ENCODE data around the gene MRPL45. TPM values are rescaled to one million over a fixed set of nuclear protein-coding genes. Genes with fewer than 3 reads are reported as not detected.

The MRPL45 gene
- total RNA-seq, 3 donors from 2014 or later: 55.6 to 56.5 (median 55.9) TPM

DNA sequence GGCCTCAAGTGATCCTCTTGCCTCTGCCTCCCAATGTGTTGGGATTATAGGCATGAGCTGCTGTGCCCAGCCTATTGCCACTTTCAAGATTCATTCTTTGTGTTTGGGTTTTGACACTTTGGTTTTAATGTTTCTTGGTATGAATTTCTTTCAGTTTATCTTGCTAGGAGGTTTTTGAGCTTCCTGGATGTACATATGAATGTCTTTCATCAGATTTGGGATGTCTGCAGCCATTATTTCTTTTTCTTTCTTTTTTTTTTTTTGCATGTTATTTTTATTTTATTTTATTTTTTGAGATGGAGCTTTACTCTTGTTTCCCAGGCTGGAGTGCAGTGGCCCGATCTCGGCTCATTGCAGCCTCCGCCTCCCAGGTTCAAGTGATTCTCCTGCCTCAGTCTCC is 18.5 kb downstream of the MRPL45 start:
- Mint-ChIP-seq H3K36me3 (ENCODE audit: insufficient read depth) (peaks cover 24% of the 10 kb centered on the region), H3K4me3 (no peak overlapping the region), H3K27me3 (ENCODE audit: low read depth) (no peaks in the 10 kb centered on the region), H3K4me1 (ENCODE audit: low read depth) (no peaks in the 10 kb centered on the region), H3K9me3 (no peaks in the 10 kb centered on the region)
- DNase-seq: no peak
- no peak for ATAC-seq

- Mint-ChIP-seq H3K4me1 (ENCODE audit: low read depth) (no peaks in the 10 kb centered on the region), H3K36me3 (ENCODE audit: insufficient read depth) (peaks cover 27% of the 10 kb centered on the region), H3K9me3 (no peaks in the 10 kb centered on the region), H3K27me3 (ENCODE audit: low read depth) (no peaks in the 10 kb centered on the region), H3K4me3 (no peak overlapping the region)
- DNase-seq (no peak), ATAC-seq (no peak)
Measured at GRCh38 chr17:38317081-38317480, 20.1 kb downstream of the MRPL45 start.

DNA sequence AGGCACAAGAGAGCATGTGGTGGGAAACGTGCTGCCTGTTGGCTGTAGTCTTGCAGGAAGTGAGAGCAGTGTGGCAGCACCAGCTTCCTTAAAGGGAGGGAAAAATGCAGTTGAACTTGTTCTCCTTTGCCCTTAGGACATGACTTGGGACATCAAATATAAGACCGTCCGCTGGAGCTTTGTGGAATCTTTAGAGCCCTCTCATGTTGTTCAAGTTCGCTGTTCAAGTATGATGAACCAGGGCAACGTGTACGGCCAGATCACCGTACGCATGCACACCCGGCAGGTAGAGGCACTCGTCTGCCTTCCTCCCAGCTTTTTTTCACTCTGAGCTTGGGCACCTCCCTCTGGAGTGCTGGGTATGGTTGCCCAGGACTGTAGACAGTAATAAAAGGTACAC is 23.5 kb downstream of the MRPL45 start:
- H3K9me3 Mint-ChIP-seq: no peaks in the 10 kb centered on the region
- no peak for ATAC-seq
- H3K4me1 Mint-ChIP-seq (ENCODE audit: low read depth): no peaks in the 10 kb centered on the region
- peaks cover 22% of the 10 kb centered on the region for H3K36me3 Mint-ChIP-seq (ENCODE audit: insufficient read depth)
- no peak overlapping the region for H3K4me3 Mint-ChIP-seq
- no peak for DNase-seq
- no peaks in the 10 kb centered on the region for H3K27me3 Mint-ChIP-seq (ENCODE audit: low read depth)

DNA sequence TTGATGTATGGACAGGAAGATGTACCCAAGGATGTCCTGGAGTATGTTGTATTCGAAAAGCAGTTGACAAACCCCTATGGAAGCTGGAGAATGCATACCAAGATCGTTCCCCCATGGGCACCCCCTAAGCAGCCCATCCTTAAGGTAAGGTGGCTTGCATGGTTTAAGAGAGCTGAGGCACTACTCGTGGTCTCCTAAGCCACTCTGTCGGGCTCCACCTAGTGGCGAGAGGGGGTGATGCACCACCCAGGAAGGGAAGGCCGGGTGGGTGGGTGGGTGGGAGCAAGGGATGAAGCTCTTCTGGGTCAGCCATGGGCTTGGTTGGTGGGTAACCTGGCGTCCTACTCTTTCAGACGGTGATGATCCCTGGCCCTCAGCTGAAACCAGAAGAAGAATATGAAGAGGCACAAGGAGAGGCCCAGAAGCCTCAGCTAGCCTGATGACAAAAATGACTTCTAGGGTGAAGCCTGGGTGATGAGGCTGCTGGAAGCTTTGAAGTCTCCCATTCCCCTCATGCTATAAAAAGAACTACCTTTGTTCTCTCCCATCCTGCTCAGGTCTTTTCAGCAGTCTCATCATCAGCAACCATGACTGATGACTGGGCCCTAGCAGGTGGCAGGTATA is 25.3 kb downstream of the MRPL45 start:
- DNase-seq: peak; percentile 72
- Mint-ChIP-seq H3K36me3 (ENCODE audit: insufficient read depth) (peaks cover 14% of the 10 kb centered on the region), H3K27me3 (ENCODE audit: low read depth) (no peaks in the 10 kb centered on the region), H3K4me3 (no peak overlapping the region), H3K4me1 (ENCODE audit: low read depth) (no peaks in the 10 kb centered on the region), H3K9me3 (no peaks in the 10 kb centered on the region)
- peak; percentile 85 to 87 for ATAC-seq

- no peaks in the 10 kb centered on the region for H3K27me3 Mint-ChIP-seq (ENCODE audit: low read depth)
- no peak overlapping the region for H3K4me3 Mint-ChIP-seq
- H3K36me3 Mint-ChIP-seq (ENCODE audit: insufficient read depth): peaks cover 12% of the 10 kb centered on the region
- no peaks in the 10 kb centered on the region for H3K4me1 Mint-ChIP-seq (ENCODE audit: low read depth)
- no peaks in the 10 kb centered on the region for H3K9me3 Mint-ChIP-seq
- DNase-seq (no peak), ATAC-seq (no peak)
Measured at GRCh38 chr17:38322897-38323296, 25.9 kb downstream of the MRPL45 start.

DNA sequence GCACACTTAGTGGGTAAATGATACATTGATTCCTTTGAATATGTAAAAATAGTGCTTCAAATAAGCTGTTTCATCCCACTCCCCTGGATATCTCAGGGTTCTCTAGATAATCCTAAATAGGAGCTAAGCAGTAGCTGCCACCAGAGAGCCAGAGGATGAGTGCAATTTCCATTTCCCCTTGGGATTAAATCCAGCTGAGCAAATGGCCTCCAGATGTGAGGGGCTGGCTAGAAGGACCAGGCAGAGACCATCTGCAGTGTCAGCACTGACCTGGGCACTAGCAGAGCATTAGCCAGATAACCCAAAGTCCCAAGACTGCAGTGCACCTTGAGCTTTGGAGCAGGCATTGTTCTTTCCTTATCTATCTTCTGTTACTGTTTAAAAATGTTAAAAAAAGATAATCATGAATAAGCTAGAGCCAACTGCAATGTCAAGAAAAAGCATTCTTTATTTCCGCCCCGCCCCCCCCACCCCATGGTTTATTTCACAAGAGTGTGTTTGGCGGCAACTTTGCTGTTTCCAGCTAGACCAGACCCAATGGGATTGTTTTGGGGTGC is 27.3 kb downstream of the MRPL45 start:
- H3K36me3 Mint-ChIP-seq (ENCODE audit: insufficient read depth): peaks cover 9% of the 10 kb centered on the region

GRCh38 chr17:38324772-38325171 is 27.8 kb downstream of the MRPL45 start:
- peaks cover 2% of the 10 kb centered on the region for H3K27me3 Mint-ChIP-seq (ENCODE audit: low read depth)
- no peak for ATAC-seq
- H3K4me3 Mint-ChIP-seq: no peak overlapping the region
- H3K9me3 Mint-ChIP-seq: no peaks in the 10 kb centered on the region
- DNase-seq: no peak
- no peaks in the 10 kb centered on the region for H3K4me1 Mint-ChIP-seq (ENCODE audit: low read depth)
- peaks cover 9% of the 10 kb centered on the region for H3K36me3 Mint-ChIP-seq (ENCODE audit: insufficient read depth)

More for the DNA sequence above, 27.3 kb downstream of the MRPL45 start:
- H3K4me1 Mint-ChIP-seq (ENCODE audit: low read depth): no peaks in the 10 kb centered on the region
- ATAC-seq (no peak), DNase-seq (no peak)
- no peak overlapping the region for H3K4me3 Mint-ChIP-seq
- H3K9me3 Mint-ChIP-seq: no peaks in the 10 kb centered on the region
- no peaks in the 10 kb centered on the region for H3K27me3 Mint-ChIP-seq (ENCODE audit: low read depth)

GRCh38 chr17:38325221-38325851 is 28.4 kb downstream of the MRPL45 start:
- H3K9me3 Mint-ChIP-seq: no peaks in the 10 kb centered on the region
- peaks cover 6% of the 10 kb centered on the region for H3K36me3 Mint-ChIP-seq (ENCODE audit: insufficient read depth)
- H3K4me3 Mint-ChIP-seq: no peak overlapping the region
- ATAC-seq (no peak), DNase-seq (no peak)
- peaks cover 2% of the 10 kb centered on the region for H3K27me3 Mint-ChIP-seq (ENCODE audit: low read depth)
- H3K4me1 Mint-ChIP-seq (ENCODE audit: low read depth): no peaks in the 10 kb centered on the region

DNA sequence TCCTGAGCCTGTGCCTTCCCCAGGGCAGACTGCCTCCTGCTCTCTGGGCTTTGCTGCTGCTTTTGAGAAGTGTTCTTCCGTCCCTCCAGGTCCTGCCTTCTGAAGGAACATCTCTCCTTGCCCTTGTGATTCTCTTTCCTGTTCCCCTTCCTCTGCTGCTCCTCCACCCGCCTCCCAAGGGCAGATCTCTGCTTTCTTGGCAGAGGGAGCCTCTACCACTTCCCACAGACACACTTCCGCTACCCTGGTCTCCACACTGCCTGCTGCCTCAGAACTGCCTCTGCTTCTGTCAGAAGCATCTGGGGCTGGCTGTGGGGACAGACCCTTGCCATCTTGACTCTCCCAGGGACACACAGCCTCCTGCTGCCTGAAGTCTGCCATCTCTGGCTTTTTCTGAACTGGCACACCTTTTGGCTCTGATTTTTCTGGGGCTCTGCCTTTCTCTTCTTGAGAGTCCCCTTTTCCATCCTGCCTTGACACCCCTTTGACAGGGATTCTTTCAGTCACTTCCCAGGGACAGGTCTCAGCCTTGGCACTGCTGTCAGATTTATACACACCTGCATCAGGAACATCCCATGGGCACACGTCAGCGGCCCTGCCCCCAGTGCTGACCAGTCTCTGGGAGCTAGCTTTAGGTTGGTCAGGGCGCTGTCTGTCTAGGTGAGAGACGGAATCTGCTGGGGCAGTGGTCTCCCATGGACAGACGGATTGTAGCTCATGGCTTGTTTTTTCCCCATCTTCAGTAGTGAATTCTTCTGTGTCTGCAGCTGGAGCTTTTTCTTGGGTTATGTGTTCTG is 30.2 kb downstream of the MRPL45 start:
- Mint-ChIP-seq H3K36me3 (ENCODE audit: insufficient read depth) (no peaks in the 10 kb centered on the region), H3K9me3 (no peaks in the 10 kb centered on the region), H3K27me3 (ENCODE audit: low read depth) (peaks cover 8% of the 10 kb centered on the region), H3K4me1 (ENCODE audit: low read depth) (no peaks in the 10 kb centered on the region), H3K4me3 (no peak overlapping the region)
- ATAC-seq (no peak), DNase-seq (no peak)

GRCh38 chr17:38327936-38328335 is 31.0 kb downstream of the MRPL45 start:
- Mint-ChIP-seq H3K4me1 (ENCODE audit: low read depth) (no peaks in the 10 kb centered on the region), H3K27me3 (ENCODE audit: low read depth) (peaks cover 9% of the 10 kb centered on the region), H3K4me3 (no peak overlapping the region), H3K9me3 (no peaks in the 10 kb centered on the region), H3K36me3 (ENCODE audit: insufficient read depth) (no peaks in the 10 kb centered on the region)
- ATAC-seq (no peak), DNase-seq (no peak)

DNA sequence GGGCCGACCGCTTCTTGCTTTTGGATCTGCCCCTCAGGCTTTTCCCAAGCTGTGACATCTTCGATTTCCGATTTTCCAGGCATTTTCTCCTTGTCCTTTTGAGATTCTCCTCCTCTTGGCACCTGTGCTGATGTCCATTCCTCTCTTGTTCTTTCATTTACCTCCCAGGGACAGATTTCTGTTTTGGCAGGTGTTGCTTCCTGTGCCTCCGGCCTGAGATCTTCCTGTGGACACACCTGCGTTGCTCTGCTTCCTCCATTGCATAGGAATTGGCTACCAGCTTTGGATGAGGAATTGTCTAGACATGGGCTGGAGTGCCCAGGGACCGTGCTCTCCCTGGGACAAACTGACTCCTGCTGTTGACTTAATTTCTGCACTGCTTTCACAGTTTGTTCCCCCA is 31.7 kb downstream of the MRPL45 start:
- Mint-ChIP-seq H3K27me3 (ENCODE audit: low read depth) (peaks cover 16% of the 10 kb centered on the region), H3K36me3 (ENCODE audit: insufficient read depth) (no peaks in the 10 kb centered on the region), H3K9me3 (no peaks in the 10 kb centered on the region), H3K4me3 (no peak overlapping the region), H3K4me1 (ENCODE audit: low read depth) (no peaks in the 10 kb centered on the region)
- ATAC-seq: no peak
- no peak for DNase-seq

DNA sequence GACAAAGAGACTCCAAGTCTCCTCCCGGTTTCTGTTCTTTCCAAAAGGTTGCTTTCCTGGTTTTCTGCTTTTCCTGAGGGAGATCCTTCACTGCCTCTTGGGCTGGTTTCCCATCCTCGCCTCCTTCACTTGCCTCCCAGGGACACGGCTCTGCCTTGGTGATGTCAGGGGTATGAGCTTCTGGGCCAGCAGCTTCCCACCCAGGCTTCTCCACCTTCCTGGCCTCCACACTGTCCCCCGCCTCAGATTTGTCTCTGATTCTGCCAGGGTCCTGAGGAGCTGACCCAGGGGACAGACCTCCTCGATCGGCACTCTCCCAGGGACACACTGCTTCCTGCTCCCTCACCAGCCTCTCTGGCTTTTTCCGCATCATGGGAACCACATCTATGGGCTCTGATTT is 32.3 kb downstream of the MRPL45 start:
- ATAC-seq: no peak
- Mint-ChIP-seq H3K36me3 (ENCODE audit: insufficient read depth) (no peaks in the 10 kb centered on the region), H3K4me1 (ENCODE audit: low read depth) (no peaks in the 10 kb centered on the region)

GRCh38 chr17:38329808-38330730 is 33.1 kb downstream of the MRPL45 start:
- no peaks in the 10 kb centered on the region for H3K36me3 Mint-ChIP-seq (ENCODE audit: insufficient read depth)

More for the DNA sequence above, 32.3 kb downstream of the MRPL45 start:
- H3K9me3 Mint-ChIP-seq: no peaks in the 10 kb centered on the region
- DNase-seq: no peak
- H3K4me3 Mint-ChIP-seq: no peak overlapping the region
- peaks cover 18% of the 10 kb centered on the region for H3K27me3 Mint-ChIP-seq (ENCODE audit: low read depth)

DNA sequence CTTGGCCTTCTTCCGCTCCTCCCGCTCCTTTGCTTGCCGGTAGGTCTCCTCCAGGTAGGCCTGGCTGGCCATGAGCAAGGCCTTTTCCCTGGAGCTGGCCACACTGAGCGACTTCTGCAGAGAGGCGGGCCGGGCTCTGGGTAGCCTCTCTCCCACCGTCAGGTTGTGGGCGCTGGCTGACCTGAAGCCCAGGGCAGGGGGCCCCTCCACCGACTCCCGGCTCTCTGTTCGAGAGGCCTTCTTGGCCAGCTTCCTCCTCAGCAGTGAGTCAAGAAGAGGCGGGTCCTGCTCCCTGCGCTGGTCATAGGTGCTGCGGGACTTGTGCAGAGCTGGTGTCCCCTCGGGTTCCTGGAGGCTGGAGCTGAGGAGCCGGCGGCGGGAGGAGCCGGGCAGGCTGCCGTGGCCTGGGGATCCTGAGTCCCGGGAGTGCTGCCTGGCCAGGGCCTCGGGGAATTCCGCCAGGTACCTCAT is 34.0 kb downstream of the MRPL45 start:
- ATAC-seq: no peak
- Mint-ChIP-seq H3K4me1 (ENCODE audit: low read depth) (no peaks in the 10 kb centered on the region), H3K9me3 (no peaks in the 10 kb centered on the region)

More at GRCh38 chr17:38329808-38330730, 33.1 kb downstream of the MRPL45 start:
- no peak for DNase-seq
- peaks cover 18% of the 10 kb centered on the region for H3K27me3 Mint-ChIP-seq (ENCODE audit: low read depth)
- ATAC-seq: no peak
- no peaks in the 10 kb centered on the region for H3K4me1 Mint-ChIP-seq (ENCODE audit: low read depth)
- H3K4me3 Mint-ChIP-seq: no peak overlapping the region
- H3K9me3 Mint-ChIP-seq: no peaks in the 10 kb centered on the region

More for the DNA sequence above, 34.0 kb downstream of the MRPL45 start:
- H3K36me3 Mint-ChIP-seq (ENCODE audit: insufficient read depth): no peaks in the 10 kb centered on the region
- DNase-seq: no peak
- no peak overlapping the region for H3K4me3 Mint-ChIP-seq
- H3K27me3 Mint-ChIP-seq (ENCODE audit: low read depth): peaks cover 18% of the 10 kb centered on the region
